Lung (tissue), 12 donors: ENCODE data around the gene RAB8B. TPM values are rescaled to one million over a fixed set of nuclear protein-coding genes. Genes with fewer than 3 reads are reported as not detected.

Source experiments
- ATAC-seq: fragments of 200-7000 bp; cut with Tn5 transposase; one replicate; pipeline ENCODE4 v1.9.1; 2020; ENCODE audit warnings: moderate number of reproducible peaks; ENCODE audit not compliant: insufficient read depth, low FRiP score
- DNase-seq, 3 donors: peaks; one replicate each; pipeline ENCODE4 v3.0.0-alpha.2; 2013 to 2017
- H3K27ac ChIP-seq, 2 donors: one replicate each; pipeline ENCODE4 v1.5.1; 2013; ENCODE audit warnings: mild to moderate bottlenecking in 2 of 2, moderate library complexity in 2 of 2, control low read depth in 1 of 2, inconsistent platforms in 1 of 2, low read depth in 1 of 2, low read length in 1 of 2
- H3K27me3 ChIP-seq, 3 donors: one replicate each; pipeline ENCODE4 v1.5.1; 2013; ENCODE audit warnings: low read length in 2 of 3; ENCODE audit not compliant: control insufficient read depth in 3 of 3, insufficient read depth in 3 of 3
- H3K36me3 ChIP-seq, 4 donors: one replicate each; pipeline ENCODE4 v1.5.1; 2013; ENCODE audit warnings: low read length in 4 of 4, mild to moderate bottlenecking in 1 of 4, moderate library complexity in 1 of 4; ENCODE audit not compliant: control insufficient read depth in 4 of 4, insufficient read depth in 4 of 4
- H3K4me1 ChIP-seq, 5 donors: one replicate each; pipeline ENCODE4 v1.5.1; 2013; ENCODE audit warnings: low read length in 5 of 5, mild to moderate bottlenecking in 2 of 5, moderate library complexity in 1 of 5; ENCODE audit not compliant: control insufficient read depth in 5 of 5, insufficient read depth in 5 of 5
- H3K4me3 ChIP-seq: one replicate; pipeline ENCODE4 v1.5.1; 2013; ENCODE audit warnings: mild to moderate bottlenecking, control low read depth, moderate library complexity
- H3K9ac ChIP-seq, 2 donors: one replicate each; pipeline ENCODE4 v1.5.1; 2013; ENCODE audit warnings: low read length in 2 of 2, control low read depth in 1 of 2; ENCODE audit not compliant: insufficient read depth in 1 of 2
- H3K9me3 ChIP-seq, 4 donors: one replicate each; pipeline ENCODE4 v1.5.1; 2013; ENCODE audit warnings: low read length in 3 of 4, mild to moderate bottlenecking in 1 of 4, moderate library complexity in 1 of 4; ENCODE audit not compliant: control insufficient read depth in 4 of 4, insufficient read depth in 3 of 4
- CTCF ChIP-seq: IDR thresholded peaks from 2 replicates; pipeline ENCODE4 v1.5.1; 2012; ENCODE audit warnings: mild to moderate bottlenecking; ENCODE audit errors: control extremely low read depth, extremely low read depth
- WGBS, 2 donors: extraction: QIAGEN DNeasy Blood & Tissue Kit; methylation state at CpG; one replicate each; pipeline ENCODE4 v1.1.7; 2013; 5-methylcytosine and 5-hydroxymethylcytosine counted together
- polyA plus RNA-seq, 2 donors: library from polyadenylated mRNA; stranded (reverse); fragments of 200-250 nt; gene quantifications; one replicate each; pipeline ENCODE4 v1.2.1, GENCODE V29; 2013
- total RNA-seq, 2 donors: library from RNA; depleted of rRNA in 1 of 2; stranded (reverse); fragments of >200 nt in 1 of 2; gene quantifications; one replicate each; pipeline ENCODE4 v1.2.1, GENCODE V29; 2014 to 2021
- donor health status: control.
- donor health status: control.
- donor health status: Bipolar disorder and iron deficiency.
- donor health status: healthy.
- donor health status: DM: yes; HTN: yes; CAD: no.

The RAB8B gene
- total and polyA plus RNA-seq, 4 donors = 10.0 to 88.9 (median 35.7) TPM

GRCh38 chr15:63166219-63166618 lies 23.2 kb upstream of the RAB8B start:
- H3K4me1 ChIP-seq = peaks cover 0 to 3% (median 0%) of the 10 kb centered on the region in 5 donors
- no peaks in the 10 kb centered on the region for H3K27me3 ChIP-seq
- no peak overlapping the region for H3K27ac ChIP-seq
- H3K9me3 ChIP-seq = no peaks in the 10 kb centered on the region
- H3K36me3 ChIP-seq = no peaks in the 10 kb centered on the region
- TF ChIP-seq CTCF = no peak
- no peak overlapping the region for H3K9ac ChIP-seq
- DNase-seq (peak in 1 of 3 donors; percentile 17), ATAC-seq (no peak)
- H3K4me3 ChIP-seq = no peak overlapping the region
- WGBS, 2 donors = 83 to 88% methylated on average over 2 of the region's 2 CpGs

- TF ChIP-seq CTCF = no peak
- no peak overlapping the region for H3K27ac ChIP-seq
- no peak overlapping the region for H3K4me3 ChIP-seq
- no peaks in the 10 kb centered on the region for H3K27me3 ChIP-seq
- peaks cover 0 to 3% (median 0%) of the 10 kb centered on the region in 5 donors for H3K4me1 ChIP-seq
- H3K36me3 ChIP-seq = no peaks in the 10 kb centered on the region
- H3K9me3 ChIP-seq = peaks cover 0 to 2% (median 0%) of the 10 kb centered on the region in 4 donors
- ATAC-seq = no peak
- WGBS, 2 donors = 85 to 90% methylated on average over 2 of the region's 2 CpGs
- no peak overlapping the region for H3K9ac ChIP-seq
- no peak for DNase-seq
These were observed 19.6 kb upstream of the RAB8B start for GRCh38 chr15:63169788-63170187.

- Histone ChIP-seq H3K27ac (no peak overlapping the region), H3K27me3 (no peaks in the 10 kb centered on the region), H3K9me3 (peaks cover 0 to 2% (median 0%) of the 10 kb centered on the region in 4 donors), H3K9ac (no peak overlapping the region), H3K4me3 (no peak overlapping the region), H3K36me3 (no peaks in the 10 kb centered on the region), H3K4me1 (no peaks in the 10 kb centered on the region)
- no peak for ATAC-seq
- TF ChIP-seq CTCF = no peak
- WGBS, 2 donors = 94 to 98% methylated on average over 5 of the region's 5 CpGs
- no peak for DNase-seq
These were observed 17.0 kb upstream of the RAB8B start for GRCh38 chr15:63172376-63172775.

- WGBS, 2 donors = 81 to 83% methylated on average over 3 of the region's 3 CpGs
- no peak overlapping the region for H3K4me3 ChIP-seq
- no peaks in the 10 kb centered on the region for H3K36me3 ChIP-seq
- H3K4me1 ChIP-seq = peaks cover 0 to under 1% (median 0%) of the 10 kb centered on the region in 5 donors
- ATAC-seq (no peak), DNase-seq (peak in 1 of 3 donors; percentile 27)
- H3K9ac ChIP-seq = no peak overlapping the region
- no peaks in the 10 kb centered on the region for H3K27me3 ChIP-seq
- H3K9me3 ChIP-seq = peaks cover 0 to 2% (median 0%) of the 10 kb centered on the region in 4 donors
- no peak for TF ChIP-seq CTCF
- H3K27ac ChIP-seq = no peak overlapping the region
These were observed 16.5 kb upstream of the RAB8B start for GRCh38 chr15:63172851-63173451.
